WTC11 (cell line): Measurements from ENCODE around the gene KPNA2. TPM values are rescaled to one million over a fixed set of nuclear protein-coding genes. Genes with fewer than 3 reads are reported as not detected.

Source experiments
- ATAC-seq: fragments of 200-7000 bp; cut with Tn5 transposase; 2 replicates; pipeline ENCODE4 v1.10.0; 2021; ENCODE audit warnings: mild to moderate bottlenecking, moderate library complexity
- CTCF ChIA-PET: fragments of 300-600 bp; sonication (Branson Sonifier 250); formaldehyde crosslinking; loops from one replicate; lab custom pipeline; 2021; ENCODE audit warnings: antibody characterized with exemption; lab: Charles Lee
- POLR2A ChIA-PET: fragments of 350-600 bp; sonication (Branson Sonifier 250); formaldehyde crosslinking; loops from one replicate; lab custom pipeline; 2021; ENCODE audit warnings: antibody characterized with exemption; lab: Charles Lee
- DNase-seq: peaks from one replicate; pipeline ENCODE4 v3.0.0; 2021; ENCODE audit warnings: low spot score
- H3K27ac Mint-ChIP-seq: 2 replicates; pipeline ENCODE4 v1.8.0; 2021; ENCODE audit warnings: mixed read lengths
- H3K27me3 Mint-ChIP-seq: 2 replicates; pipeline ENCODE4 v1.8.0; 2021; ENCODE audit warnings: low read depth, mild to moderate bottlenecking, moderate library complexity, mixed read lengths
- H3K36me3 Mint-ChIP-seq: 2 replicates; pipeline ENCODE4 v1.8.0; 2021; ENCODE audit warnings: mixed read lengths
- H3K4me1 Mint-ChIP-seq: 2 replicates; pipeline ENCODE4 v1.8.0; 2022; ENCODE audit warnings: mixed read lengths
- H3K4me3 Mint-ChIP-seq: 2 replicates; pipeline ENCODE4 v1.8.0; 2021; ENCODE audit warnings: mild to moderate bottlenecking, moderate library complexity, mixed read lengths
- H3K9me3 Mint-ChIP-seq: 2 replicates; pipeline ENCODE4 v1.8.0; 2021; ENCODE audit warnings: mixed read lengths
- ATF2 ChIP-seq: sonication (generic); formaldehyde crosslinking; IDR thresholded peaks from 2 replicates; pipeline ENCODE4 v1.8.1; 2022; ENCODE audit warnings: low read depth, missing genetic modification reagents, borderline replicate concordance
- ATF3 ChIP-seq: sonication (generic); formaldehyde crosslinking; conservative IDR thresholded peaks from 2 replicates; pipeline ENCODE4 v1.8.1; 2022; ENCODE audit warnings: mild to moderate bottlenecking, missing genetic modification reagents
- CBFB ChIP-seq: sonication (generic); formaldehyde crosslinking; IDR thresholded peaks from 2 replicates; pipeline ENCODE4 v1.8.1; 2022; ENCODE audit warnings: mild to moderate bottlenecking, low read depth, missing genetic modification reagents
- E2F5 ChIP-seq: sonication (generic); formaldehyde crosslinking; IDR thresholded peaks from 2 replicates; pipeline ENCODE4 v1.8.1; 2022; ENCODE audit warnings: mild to moderate bottlenecking, moderate library complexity, missing genetic modification reagents
- FOXK1 ChIP-seq: sonication (generic); formaldehyde crosslinking; IDR thresholded peaks from 2 replicates; pipeline ENCODE4 v1.8.0; 2022; ENCODE audit warnings: mild to moderate bottlenecking, moderate library complexity, missing genetic modification reagents
- JUN ChIP-seq: sonication (generic); formaldehyde crosslinking; IDR thresholded peaks from 2 replicates; pipeline ENCODE4 v1.8.0; 2023; ENCODE audit warnings: mild to moderate bottlenecking, missing genetic modification reagents
- MAX ChIP-seq: sonication (generic); formaldehyde crosslinking; IDR thresholded peaks from 2 replicates; pipeline ENCODE4 v1.8.0; 2022; ENCODE audit warnings: mild to moderate bottlenecking, missing genetic modification reagents
- OVOL2 ChIP-seq: fragments of 250-450 bp; sonication (Bioruptor Pico); IDR thresholded peaks from 2 replicates; pipeline ENCODE4 v1.9.0; 2021; ENCODE audit warnings: mild to moderate bottlenecking, borderline replicate concordance
- SOX15 ChIP-seq: fragments of 250-450 bp; sonication (Bioruptor Pico); IDR thresholded peaks from 2 replicates; pipeline ENCODE4 v1.9.0; 2021; ENCODE audit warnings: mild to moderate bottlenecking
- STAT6 ChIP-seq: sonication (generic); formaldehyde crosslinking; conservative IDR thresholded peaks from 2 replicates; pipeline ENCODE4 v1.8.1; 2023; ENCODE audit warnings: mild to moderate bottlenecking, low read depth, missing genetic modification reagents, moderate library complexity
- TEAD1 ChIP-seq: sonication (generic); formaldehyde crosslinking; IDR thresholded peaks from 2 replicates; pipeline ENCODE4 v1.8.0; 2022; ENCODE audit warnings: mild to moderate bottlenecking, missing genetic modification reagents
- ZBTB43 ChIP-seq: sonication (generic); formaldehyde crosslinking; IDR thresholded peaks from 2 replicates; pipeline ENCODE4 v1.8.1; 2023; ENCODE audit warnings: mild to moderate bottlenecking, missing genetic modification reagents
- ZNF232 ChIP-seq: sonication (generic); formaldehyde crosslinking; IDR thresholded peaks from 2 replicates; pipeline ENCODE4 v1.8.0; 2022; ENCODE audit warnings: mild to moderate bottlenecking, missing genetic modification reagents
- ZNF263 ChIP-seq: sonication (generic); formaldehyde crosslinking; IDR thresholded peaks from 2 replicates; pipeline ENCODE4 v1.8.1; 2022; ENCODE audit warnings: low read depth, mild to moderate bottlenecking, moderate library complexity, missing genetic modification reagents
- ZNF512 ChIP-seq: sonication (generic); formaldehyde crosslinking; IDR thresholded peaks from 2 replicates; pipeline ENCODE4 v1.8.1; 2022; ENCODE audit warnings: missing genetic modification reagents, borderline replicate concordance
- total RNA-seq: library from RNA; stranded (reverse); gene quantifications from 3 replicates; pipeline ENCODE4 v1.2.3, GENCODE V29; 2021

Gene KPNA2
- total RNA-seq, 1 experiment from 2014 or later = 466 TPM

GRCh38 chr17:68035523-68036303 is at the start of gene KPNA2 (continued):
- peak; percentile 51; the same call in 1 of the 2 replicates for TF ChIP-seq CBFB (CRISPR knock-in tag)
- TF ChIP-seq JUN (CRISPR knock-in tag) = peak; percentile 86; the same call in 1 of the 2 replicates
- TF ChIP-seq FOXK1 (CRISPR knock-in tag) = peak; percentile 83
- TF ChIP-seq E2F5 (CRISPR knock-in tag) = no peak

- H3K27ac Mint-ChIP-seq = no peak overlapping the region
- ChIA-PET CTCF (interaction anchor here (1.3 kb wide), 1 partner anchor 16 kb away, joined by 3 read pairs; no protein-coding TSS in a partner anchor), POLR2A (no interaction called here)
- no peak overlapping the region for H3K4me3 Mint-ChIP-seq
- DNase-seq (no peak), ATAC-seq (no peak)
- H3K36me3 Mint-ChIP-seq = 0 out of 2 replicates have a peak, but pooled peaks cover 3% of the 10 kb centered on the region
- peaks cover 12% of the 10 kb centered on the region for H3K27me3 Mint-ChIP-seq
- H3K4me1 Mint-ChIP-seq = peaks cover 18% of the 10 kb centered on the region
- H3K9me3 Mint-ChIP-seq = no peaks in the 10 kb centered on the region
- TF ChIP-seq OVOL2 = no peak
- TF ChIP-seq ZBTB43 (CRISPR knock-in tag) = no peak
- no peak for TF ChIP-seq ZNF263 (CRISPR knock-in tag)
Observed at GRCh38 chr17:67990909-67991308, 44.6 kb upstream of the KPNA2 start.

GRCh38 chr17:67992548-67993152 is 42.9 kb upstream of the KPNA2 start:
- H3K27ac Mint-ChIP-seq = peak overlapping the region; percentile 56
- DNase-seq (no peak), ATAC-seq (no peak)
- ChIA-PET POLR2A (interaction anchor here (1.1 kb wide), 1 partner anchor 41 kb away, joined by 6 read pairs; no protein-coding TSS in a partner anchor), CTCF (interaction anchor here (1.3 to 1.6 kb wide), 3 partner anchors 13 to 30 kb away, joined by 3 to 5 read pairs (median 3); no protein-coding TSS in a partner anchor)
- H3K4me3 Mint-ChIP-seq = peak overlapping the region; percentile 95
- peaks cover 23% of the 10 kb centered on the region for H3K27me3 Mint-ChIP-seq
- H3K36me3 Mint-ChIP-seq = 0 out of 2 replicates have a peak, but pooled peaks cover 3% of the 10 kb centered on the region
- TF ChIP-seq ZNF232 = 0 out of 2 replicates have a peak, but pooled peaks have one; percentile 47
- no peak for TF ChIP-seq MAX (CRISPR knock-in tag)
- no peak for TF ChIP-seq SOX15
- no peak for TF ChIP-seq CBFB (CRISPR knock-in tag)
- peaks cover 21% of the 10 kb centered on the region for H3K4me1 Mint-ChIP-seq
- no peaks in the 10 kb centered on the region for H3K9me3 Mint-ChIP-seq

GRCh38 chr17:67993153-67993997 is 42.2 kb upstream of the KPNA2 start:
- Mint-ChIP-seq H3K27ac (peak overlapping the region; percentile 56), H3K4me3 (peak overlapping the region; percentile 95)
- POLR2A ChIA-PET = interaction anchor here (0.5 to 1.0 kb wide), 3 partner anchors 10 to 27 kb away, joined by 4 to 6 read pairs (median 5); no protein-coding TSS in a partner anchor
- peak; percentile 1; the same call in 1 of the 2 replicates for TF ChIP-seq FOXK1 (CRISPR knock-in tag)
- no peak for TF ChIP-seq ATF2 (CRISPR knock-in tag)
- no peak for TF ChIP-seq STAT6 (CRISPR knock-in tag)
- TF ChIP-seq ZNF512 = no peak
- no peak for TF ChIP-seq ATF3
- TF ChIP-seq TEAD1 (CRISPR knock-in tag) = 0 out of 2 replicates have a peak, but pooled peaks have one; percentile 19

More at GRCh38 chr17:67993153-67993997, 42.2 kb upstream of the KPNA2 start:
- Mint-ChIP-seq H3K9me3 (no peaks in the 10 kb centered on the region), H3K36me3 (0 out of 2 replicates have a peak, but pooled peaks cover 3% of the 10 kb centered on the region), H3K4me1 (peaks cover 21% of the 10 kb centered on the region), H3K27me3 (peaks cover 25% of the 10 kb centered on the region)
- ATAC-seq = peak; percentile 66
- DNase-seq = peak; percentile 76
- CTCF ChIA-PET = interaction anchor here (0.5 to 1.6 kb wide), 3 partner anchors 19 to 131 kb away, joined by 3 to 5 read pairs (median 3); no protein-coding TSS in a partner anchor
